HG03575 (cell line): ENCODE results near the gene CA10.

Source experiments
- ATAC-seq: cut with Tn5 transposase; IDR thresholded peaks from one replicate; pipeline ENCODE4 v1.9.1; 2021; ENCODE audit not compliant: unreplicated experiment, insufficient number of reproducible peaks, low FRiP score; ENCODE audit errors: extremely low read depth

Gene CA10

GRCh38 chr17:51608251-51608933 lies 550.1 kb downstream of the CA10 start:
- no peak for ATAC-seq

- no peak for ATAC-seq
These were observed 551.0 kb downstream of the CA10 start for GRCh38 chr17:51607512-51607911.

- ATAC-seq = no peak
These were observed 554.1 kb downstream of the CA10 start for GRCh38 chr17:51604299-51605020.

DNA sequence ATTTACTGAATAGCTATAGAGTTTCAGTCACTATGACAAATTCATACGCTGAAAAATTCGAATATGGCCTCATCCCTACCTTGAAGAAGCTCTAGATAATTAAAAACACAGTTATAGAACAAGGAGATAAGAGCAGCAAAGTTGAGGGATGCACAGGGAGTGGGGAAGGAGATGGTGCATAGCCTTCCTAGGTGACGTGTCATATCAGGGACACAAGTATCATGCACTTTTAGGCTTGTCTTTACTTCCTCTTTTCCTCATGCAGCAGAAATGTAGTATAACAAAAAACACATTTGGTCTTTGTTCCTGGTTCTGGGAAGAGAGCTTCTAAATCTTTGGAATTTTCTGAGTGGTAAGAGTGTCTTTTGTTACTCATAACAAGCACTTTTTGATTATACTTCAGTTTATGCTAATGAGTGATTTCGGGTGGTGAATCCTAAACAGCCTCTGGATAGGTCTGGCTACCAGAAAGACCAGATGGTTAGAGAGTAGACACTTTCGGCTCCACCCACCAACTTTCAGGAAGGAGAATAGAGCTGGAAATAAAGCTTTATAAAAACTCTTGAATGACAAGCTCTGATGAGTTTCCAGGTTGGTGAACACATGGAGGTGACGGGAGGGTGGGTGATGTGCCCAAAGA lies 556.8 kb downstream of the CA10 start:
- no peak for ATAC-seq

DNA sequence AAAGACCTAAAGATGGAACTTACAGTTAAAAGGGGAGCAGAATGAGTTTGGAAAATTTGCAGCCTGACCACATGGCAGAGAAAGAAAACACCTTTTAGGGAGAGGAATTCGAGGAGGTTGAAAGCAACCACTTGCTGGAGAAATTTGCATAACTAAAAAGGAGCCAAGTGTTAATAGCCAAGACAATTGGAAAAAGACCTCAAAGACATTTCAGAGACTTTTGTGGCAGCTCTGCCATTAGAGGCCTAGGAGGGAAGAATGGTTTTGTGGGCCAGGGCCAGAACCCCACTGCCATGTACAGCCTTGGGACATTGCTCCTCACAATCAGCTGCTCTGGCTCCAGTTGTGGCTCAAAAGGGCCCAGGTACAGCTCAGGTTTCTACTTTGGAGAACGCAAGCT lies 559.7 kb downstream of the CA10 start:
- no peak for ATAC-seq

- ATAC-seq = no peak
These were observed 561.2 kb downstream of the CA10 start for GRCh38 chr17:51597345-51597744.

- ATAC-seq = no peak
These were observed 562.6 kb downstream of the CA10 start for GRCh38 chr17:51595826-51596398.

GRCh38 chr17:51590071-51590656 lies 568.4 kb downstream of the CA10 start:
- no peak for ATAC-seq

- ATAC-seq = no peak
These were observed 570.5 kb downstream of the CA10 start for GRCh38 chr17:51588063-51588462.

GRCh38 chr17:51587516-51587915 lies 571.0 kb downstream of the CA10 start:
- no peak for ATAC-seq

GRCh38 chr17:51585514-51586104 lies 572.9 kb downstream of the CA10 start:
- no peak for ATAC-seq

- ATAC-seq = no peak
These were observed 577.6 kb downstream of the CA10 start for GRCh38 chr17:51580869-51581268.
